C4-2B (cell line): ENCODE results near the gene HLA-DMB.

Experiments
- ZFX ChIP-seq: fragments of 450-650 bp; IDR thresholded peaks from 2 replicates; pipeline ENCODE4 v1.6.1; 2017
- TF ChIP-seq, protein P1 (sequence below): fragments of 450-650 bp; conservative IDR thresholded peaks from 2 replicates; pipeline ENCODE4 v1.5.1; 2017; ENCODE audit warnings: mild to moderate bottlenecking

DNA sequence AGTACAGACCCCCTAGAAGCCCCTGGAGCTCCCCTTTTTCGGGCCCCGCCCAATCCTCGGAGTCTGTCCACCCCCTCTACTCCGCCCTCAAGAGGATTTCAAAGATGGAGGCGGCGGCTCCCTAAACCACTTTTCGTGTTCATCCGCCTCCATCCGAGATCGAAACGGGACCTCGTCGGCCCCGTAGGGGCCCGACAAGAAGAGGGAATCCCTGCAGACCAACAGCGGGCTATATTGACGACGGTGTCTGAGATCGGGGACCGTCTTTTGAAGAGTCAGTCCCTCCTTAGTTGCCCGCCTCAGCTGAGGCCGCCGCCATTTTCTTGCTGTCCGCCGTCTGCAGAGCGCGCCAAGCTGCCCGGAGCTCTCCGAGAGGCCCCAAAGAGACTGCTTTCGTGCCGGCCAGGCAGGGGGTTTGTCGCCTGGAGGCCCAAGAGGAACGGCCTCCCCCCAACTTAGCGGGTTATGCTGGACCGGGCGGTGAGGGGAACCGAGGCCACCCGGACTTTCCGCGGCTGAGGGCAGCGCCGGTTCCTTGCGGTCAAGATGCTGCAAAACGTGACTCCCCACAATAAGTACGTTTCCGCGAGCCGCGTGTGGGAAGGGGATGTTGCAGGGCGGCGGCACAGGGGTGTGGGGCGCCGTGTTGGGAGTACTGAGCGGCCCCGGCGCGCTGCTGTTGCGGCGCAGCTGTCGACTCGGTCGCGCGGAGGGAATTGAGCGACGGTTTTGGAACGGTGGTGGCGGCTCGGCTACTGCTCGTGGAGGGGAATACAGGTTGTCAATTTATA, 31.7 kb upstream of the HLA-DMB start:
- TF ChIP-seq, protein P1, sequence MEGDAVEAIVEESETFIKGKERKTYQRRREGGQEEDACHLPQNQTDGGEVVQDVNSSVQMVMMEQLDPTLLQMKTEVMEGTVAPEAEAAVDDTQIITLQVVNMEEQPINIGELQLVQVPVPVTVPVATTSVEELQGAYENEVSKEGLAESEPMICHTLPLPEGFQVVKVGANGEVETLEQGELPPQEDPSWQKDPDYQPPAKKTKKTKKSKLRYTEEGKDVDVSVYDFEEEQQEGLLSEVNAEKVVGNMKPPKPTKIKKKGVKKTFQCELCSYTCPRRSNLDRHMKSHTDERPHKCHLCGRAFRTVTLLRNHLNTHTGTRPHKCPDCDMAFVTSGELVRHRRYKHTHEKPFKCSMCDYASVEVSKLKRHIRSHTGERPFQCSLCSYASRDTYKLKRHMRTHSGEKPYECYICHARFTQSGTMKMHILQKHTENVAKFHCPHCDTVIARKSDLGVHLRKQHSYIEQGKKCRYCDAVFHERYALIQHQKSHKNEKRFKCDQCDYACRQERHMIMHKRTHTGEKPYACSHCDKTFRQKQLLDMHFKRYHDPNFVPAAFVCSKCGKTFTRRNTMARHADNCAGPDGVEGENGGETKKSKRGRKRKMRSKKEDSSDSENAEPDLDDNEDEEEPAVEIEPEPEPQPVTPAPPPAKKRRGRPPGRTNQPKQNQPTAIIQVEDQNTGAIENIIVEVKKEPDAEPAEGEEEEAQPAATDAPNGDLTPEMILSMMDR = no peak
- TF ChIP-seq ZFX = no peak
